GM12878 (cell line): Measurements from ENCODE around the gene CCDC74A.

Experiments used
- CEBPB ChIP-seq, 2 experiments: fragments of 150-350 bp in 1 of 2; IDR thresholded peaks; 2 replicates each; pipeline ENCODE4 v1.6.1; 2012 to 2014; ENCODE audit warnings: low read depth in 2 of 2, low read length in 2 of 2, borderline replicate concordance in 1 of 2, inconsistent platforms in 1 of 2
- EP300 ChIP-seq, 2 experiments: fragments of 150-350 bp in 1 of 2; IDR thresholded peaks; 2 replicates each; pipeline ENCODE4 v1.6.1; 2011 to 2012; ENCODE audit warnings: low read depth in 2 of 2, low read length in 2 of 2, borderline replicate concordance in 1 of 2, improper control_type of control experiment in 1 of 2, inconsistent platforms in 1 of 2; ENCODE audit not compliant: control insufficient read depth in 1 of 2
- FOXK2 ChIP-seq: fragments of 450-650 bp; IDR thresholded peaks from 2 replicates; pipeline ENCODE4 v1.6.1; 2017; ENCODE audit warnings: mild to moderate bottlenecking, moderate library complexity
- FOXM1 ChIP-seq: IDR thresholded peaks from 2 replicates; pipeline ENCODE4 v1.6.1; 2012; ENCODE audit warnings: low read depth, mild to moderate bottlenecking, inconsistent platforms, low read length, moderate library complexity
- JUND ChIP-seq: IDR thresholded peaks from 2 replicates; pipeline ENCODE4 v1.6.1; 2012; ENCODE audit warnings: low read depth, mild to moderate bottlenecking, low read length, improper control_type of control experiment, moderate library complexity
- KDM1A ChIP-seq: fragments of 200-600 bp; sonication (generic); IDR thresholded peaks from 2 replicates; pipeline ENCODE4 v1.6.1; 2016; ENCODE audit warnings: borderline replicate concordance
- MTA3 ChIP-seq: IDR thresholded peaks from 2 replicates; pipeline ENCODE4 v1.6.1; 2012; ENCODE audit warnings: low read length, inconsistent platforms, borderline replicate concordance
- POLR2A ChIP-seq: IDR thresholded peaks from 2 replicates; pipeline ENCODE4 v1.6.1; 2011; ENCODE audit warnings: low read depth, mild to moderate bottlenecking, low read length
- RBBP5 ChIP-seq: fragments of 200-600 bp; sonication (generic); conservative IDR thresholded peaks from 2 replicates; pipeline ENCODE4 v1.6.1; 2016

- no peak for TF ChIP-seq RBBP5
- TF ChIP-seq EP300 (IDR thresholded peaks at IDR 0.05; ENCODE audit: borderline replicate concordance in 1 of 2, control insufficient read depth in 1 of 2, low read depth in 2 of 2, low read length in 2 of 2): no peak
- TF ChIP-seq JUND: no peak
- TF ChIP-seq POLR2A: no peak
- TF ChIP-seq FOXK2: no peak
- no peak for TF ChIP-seq FOXM1
- TF ChIP-seq MTA3: no peak
- TF ChIP-seq CEBPB (IDR thresholded peaks at IDR 0.05; ENCODE audit: borderline replicate concordance in 1 of 2, low read depth in 2 of 2, low read length in 2 of 2): no peak
- TF ChIP-seq KDM1A: no peak
These were observed 7.8 kb downstream of the CCDC74A start for GRCh38 chr2:131535526-131535925.
